ENCODE data around the gene UBE2E1. TPM values are rescaled to one million over a fixed set of nuclear protein-coding genes. Genes with fewer than 3 reads are reported as not detected.

UBE2E1 gene
- polyA plus RNA-seq, 10 donors, result 75.1 to 107 (median 90.2) TPM

DNA sequence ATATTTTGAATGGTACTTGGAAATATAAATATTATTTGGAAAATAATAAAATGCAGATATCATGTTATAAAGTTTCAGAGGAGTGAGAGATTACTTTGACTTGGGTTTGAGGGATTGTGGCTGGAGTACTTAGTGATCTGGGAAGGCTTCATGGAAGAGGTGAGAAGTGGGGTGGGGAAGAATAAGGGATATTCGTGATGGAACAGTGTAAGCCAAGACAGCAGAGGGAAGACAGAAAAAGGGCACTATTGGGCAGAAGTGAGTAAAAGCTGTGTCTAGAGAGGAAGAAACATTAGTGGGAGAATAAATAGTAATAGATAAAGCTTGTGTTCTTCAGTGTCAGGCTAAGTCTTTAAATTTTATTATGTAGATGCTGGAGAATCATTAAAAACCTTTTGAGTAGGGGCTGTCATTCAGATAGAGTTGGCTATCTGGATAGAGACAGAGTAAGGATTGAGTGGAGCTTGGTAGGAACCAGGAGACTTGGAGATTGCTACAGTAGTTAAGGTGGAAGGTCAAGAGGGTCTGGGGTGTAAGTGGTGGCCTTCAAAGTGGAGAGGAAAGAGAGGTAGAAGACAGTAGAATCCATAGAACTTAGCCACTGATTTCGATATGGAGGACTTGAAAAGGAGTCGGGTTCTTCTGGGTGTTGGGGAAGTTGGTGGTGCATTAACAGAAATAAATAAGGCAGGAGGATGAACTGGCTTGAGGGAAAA, 11.9 kb downstream of the UBE2E1 start:
- no peak for DNase-seq

DNA sequence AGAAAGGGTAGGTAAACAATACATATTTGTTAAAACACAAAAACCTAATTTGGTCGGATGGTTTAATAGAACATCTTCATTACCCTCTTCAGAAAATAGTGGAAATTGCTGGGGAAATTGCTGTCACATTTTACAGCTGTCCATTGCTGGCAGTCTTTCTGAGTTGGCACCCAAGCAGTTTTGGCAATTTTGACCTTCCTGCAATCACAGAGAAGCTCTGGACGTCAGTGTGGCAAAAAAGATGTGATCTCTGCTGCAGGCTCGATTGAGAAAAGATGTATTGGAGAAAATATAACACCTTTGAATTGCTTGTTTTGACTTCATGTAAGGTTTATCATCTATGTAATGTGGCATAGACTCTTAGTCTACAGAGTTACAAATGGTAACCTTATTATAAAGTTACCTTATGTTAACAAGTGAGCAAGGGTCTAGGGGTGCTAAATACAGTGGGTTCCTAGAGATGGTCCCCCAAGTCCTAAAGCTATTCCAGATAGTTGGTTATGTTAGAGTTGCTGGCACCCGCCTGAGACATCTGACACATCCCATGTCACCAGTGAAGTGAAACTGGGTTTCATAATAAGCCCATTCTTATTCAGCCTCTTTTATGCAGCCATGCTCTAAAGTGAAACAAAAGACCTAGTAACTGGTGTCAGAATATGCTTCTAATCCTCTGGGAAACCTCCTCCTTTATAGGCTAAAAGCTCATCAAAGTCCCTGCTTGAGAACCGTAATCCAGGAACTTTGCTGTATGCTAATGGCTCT, 14.0 kb downstream of the UBE2E1 start:
- DNase-seq, result peak in 1 of 3 donors; percentile 34

DNA sequence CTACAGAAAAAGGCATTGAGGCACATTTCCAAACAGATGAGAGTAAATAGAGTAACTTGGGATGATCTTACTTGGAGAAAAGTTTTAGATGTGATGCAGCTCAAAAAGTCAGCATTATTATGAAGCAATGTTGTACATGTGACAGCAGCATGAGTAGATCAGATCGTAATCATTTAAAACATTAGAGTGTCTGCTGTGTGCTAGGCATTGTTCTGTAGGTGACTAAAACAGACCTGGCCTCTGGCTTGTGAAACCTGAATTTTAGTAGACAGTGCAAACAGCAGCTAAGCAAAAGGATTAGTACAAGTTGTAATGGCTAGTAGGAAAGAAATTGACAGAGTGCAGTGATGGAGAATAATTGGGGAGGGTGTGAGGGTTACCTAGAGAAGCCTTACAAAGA, 15.1 kb downstream of the UBE2E1 start:
- DNase-seq, result no peak

DNA sequence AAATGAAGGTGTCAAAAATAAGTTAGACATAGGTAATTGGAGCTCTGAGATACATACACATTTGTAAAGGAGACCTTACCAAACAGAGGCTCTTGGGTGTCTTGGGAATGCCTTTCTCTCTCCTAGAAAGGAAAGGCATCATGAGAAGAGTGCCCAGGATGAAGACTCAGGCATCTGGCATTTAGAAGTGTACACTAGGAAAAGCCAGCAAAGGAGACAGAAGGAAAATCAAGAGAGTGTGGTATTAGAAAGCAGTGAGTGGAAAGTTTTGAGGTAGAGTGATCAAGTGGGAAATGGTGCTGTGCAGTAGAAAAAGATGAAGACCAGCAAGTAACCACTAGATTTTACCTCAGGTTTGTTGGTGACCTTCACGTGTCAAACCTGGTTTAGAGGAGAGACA, 16.1 kb downstream of the UBE2E1 start:
- no peak for DNase-seq

DNA sequence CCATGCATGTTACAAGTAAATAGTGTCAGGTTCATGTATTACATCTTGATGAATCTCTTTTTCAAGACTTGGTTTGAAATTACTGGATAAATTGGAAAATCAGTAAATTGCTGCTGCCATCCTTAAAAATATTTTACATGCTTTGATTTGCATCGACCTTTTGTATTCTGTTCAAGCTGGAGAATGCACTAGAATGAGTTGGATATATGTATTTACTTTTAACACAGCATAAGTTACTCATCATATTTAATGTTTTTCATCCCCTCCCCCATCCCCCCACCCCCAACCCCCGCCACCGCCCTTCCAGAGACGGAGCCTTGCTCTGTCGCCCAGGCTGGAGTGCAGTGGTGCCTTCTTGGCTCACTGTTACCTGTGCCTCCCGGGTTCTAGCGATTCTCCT, 16.8 kb downstream of the UBE2E1 start:
- DNase-seq, result no peak

DNA sequence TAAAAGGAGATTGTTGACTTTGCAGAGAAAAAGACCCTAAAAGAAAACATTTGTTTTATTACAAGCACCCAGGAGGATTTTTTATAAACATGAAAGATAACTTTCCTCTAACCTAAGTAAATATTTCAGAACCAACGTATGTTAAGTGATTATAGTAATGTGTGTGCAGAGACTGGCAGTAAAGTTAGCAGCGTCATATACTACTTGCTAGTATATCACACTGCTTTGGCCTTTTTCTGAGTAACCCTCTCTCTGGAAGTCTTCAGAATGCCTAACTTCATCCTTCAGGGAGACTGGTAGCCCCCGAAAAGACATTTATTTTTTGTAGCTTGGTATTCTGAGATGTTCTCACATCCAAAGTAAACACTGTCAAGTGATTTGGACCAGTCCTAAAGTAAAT, 17.9 kb downstream of the UBE2E1 start:
- DNase-seq, result no peak

DNA sequence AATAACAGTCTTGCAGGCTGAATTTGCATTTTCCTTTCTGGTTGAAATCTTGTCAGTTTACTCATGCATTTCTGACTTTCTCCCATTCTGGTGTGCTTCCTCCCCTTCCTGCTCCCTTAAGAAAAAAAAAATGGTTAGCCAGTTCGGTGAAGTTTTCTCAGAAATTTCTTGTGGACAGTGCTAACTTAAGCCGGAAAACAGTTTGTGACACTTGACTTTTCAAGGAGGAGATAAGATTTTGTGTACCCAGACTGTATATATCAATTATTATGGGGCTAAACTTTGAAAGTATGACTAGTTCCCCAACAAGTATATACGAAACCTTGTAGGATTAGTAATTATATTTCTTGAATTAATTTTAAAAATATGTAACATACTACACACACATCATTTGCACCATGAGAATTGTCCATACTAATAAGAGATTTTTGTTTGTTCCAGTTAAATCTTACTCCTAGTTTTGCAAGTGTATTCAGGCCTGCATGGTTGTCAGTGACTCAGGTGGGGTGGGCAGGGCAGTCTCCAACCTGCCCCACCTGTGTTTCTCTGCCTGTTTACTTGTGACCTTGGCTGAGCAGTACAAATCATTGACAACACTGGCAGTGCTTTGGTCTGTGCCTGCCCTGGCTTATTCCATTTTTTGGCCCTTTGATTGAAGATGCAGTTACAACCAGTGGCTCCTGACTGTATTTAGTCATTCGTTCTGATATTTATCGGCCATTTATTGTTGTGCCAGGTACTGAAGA, 19.1 kb downstream of the UBE2E1 start:
- no peak for DNase-seq

DNA sequence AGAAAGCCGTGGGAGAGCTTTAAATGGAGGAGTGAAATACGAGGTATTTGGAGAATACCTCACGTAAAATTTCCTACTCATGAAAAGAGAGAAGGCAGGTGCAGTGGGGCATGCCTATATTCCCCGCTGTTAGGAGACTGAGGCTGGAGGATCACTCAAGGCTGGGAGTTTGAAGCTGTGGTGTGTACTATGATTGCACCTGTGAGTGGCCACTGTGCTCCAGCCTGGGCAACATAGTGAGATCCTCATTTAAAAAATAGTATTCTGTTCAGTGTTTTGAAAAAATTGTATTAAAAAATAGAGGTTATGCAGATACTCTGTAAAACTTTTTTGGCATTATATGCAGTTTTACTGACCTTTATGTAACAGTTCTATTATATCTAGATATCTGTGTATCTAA, 20.0 kb downstream of the UBE2E1 start:
- no peak for DNase-seq

DNA sequence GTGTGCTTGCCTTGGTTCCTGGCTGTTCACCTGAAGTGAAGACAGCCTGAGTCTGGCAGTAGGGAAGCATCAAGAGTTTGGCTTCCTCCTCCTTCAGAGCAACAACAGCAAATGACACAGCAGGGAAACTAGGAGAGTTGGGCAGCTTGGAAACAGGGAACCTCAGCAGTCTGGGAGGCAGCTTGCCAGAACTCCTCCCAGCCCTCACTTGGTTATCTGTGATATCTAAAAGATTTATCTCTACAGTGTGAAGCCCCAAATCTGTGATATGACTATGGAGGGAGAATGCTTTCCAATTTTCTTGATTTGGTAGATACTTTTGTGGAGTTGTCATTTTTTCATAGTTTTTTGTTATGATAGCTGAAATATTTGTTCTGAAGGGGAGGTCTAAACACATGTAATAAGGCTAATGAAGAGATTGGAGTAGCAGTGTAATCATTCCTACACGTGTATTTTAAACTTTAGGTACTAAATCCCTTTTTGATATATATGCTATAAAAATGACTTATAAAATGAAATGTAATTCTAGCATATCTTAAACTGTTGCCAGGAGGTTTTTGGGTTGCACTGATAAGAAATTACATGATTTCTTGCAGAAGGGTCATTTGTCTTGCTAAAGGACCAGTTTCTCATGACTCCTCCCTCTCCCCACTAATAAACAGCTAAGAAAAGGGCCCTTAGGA, 20.8 kb downstream of the UBE2E1 start:
- peak in 1 of 3 donors; percentile 40 for DNase-seq

DNA sequence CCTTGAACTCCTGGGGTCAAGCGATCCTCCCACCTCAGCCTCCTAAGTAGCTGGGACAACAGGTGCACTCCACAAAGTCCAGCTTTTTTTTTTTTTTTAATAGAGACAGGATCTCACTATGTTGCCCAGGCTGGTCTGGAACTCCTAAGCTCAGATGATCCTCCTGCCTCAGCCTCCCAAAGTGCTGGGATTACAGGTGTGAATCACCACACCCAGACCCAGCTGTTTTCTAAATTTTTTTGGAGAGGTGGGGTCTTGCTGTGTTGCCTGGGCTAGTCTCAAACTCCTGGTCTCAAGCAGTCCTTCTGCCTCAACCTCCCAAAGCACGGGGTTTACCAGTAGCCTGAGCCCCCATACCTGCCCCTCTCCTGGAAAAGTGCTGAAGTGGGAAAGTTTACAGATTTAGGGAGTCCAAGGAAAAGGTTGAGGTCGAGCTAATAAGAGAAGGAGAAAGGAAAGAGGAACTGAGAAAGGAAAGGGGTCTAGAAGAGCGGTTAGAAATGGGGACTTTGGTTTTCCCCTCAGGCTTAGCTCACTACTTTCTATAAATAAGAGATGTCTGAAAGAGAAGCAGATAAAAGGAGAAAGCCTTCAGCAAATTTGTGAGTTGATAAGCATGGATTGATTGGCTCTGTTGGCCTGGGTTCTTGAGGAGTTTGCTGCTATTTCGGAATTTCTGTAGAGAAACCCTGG, 23.6 kb downstream of the UBE2E1 start:
- DNase-seq, result no peak

DNA sequence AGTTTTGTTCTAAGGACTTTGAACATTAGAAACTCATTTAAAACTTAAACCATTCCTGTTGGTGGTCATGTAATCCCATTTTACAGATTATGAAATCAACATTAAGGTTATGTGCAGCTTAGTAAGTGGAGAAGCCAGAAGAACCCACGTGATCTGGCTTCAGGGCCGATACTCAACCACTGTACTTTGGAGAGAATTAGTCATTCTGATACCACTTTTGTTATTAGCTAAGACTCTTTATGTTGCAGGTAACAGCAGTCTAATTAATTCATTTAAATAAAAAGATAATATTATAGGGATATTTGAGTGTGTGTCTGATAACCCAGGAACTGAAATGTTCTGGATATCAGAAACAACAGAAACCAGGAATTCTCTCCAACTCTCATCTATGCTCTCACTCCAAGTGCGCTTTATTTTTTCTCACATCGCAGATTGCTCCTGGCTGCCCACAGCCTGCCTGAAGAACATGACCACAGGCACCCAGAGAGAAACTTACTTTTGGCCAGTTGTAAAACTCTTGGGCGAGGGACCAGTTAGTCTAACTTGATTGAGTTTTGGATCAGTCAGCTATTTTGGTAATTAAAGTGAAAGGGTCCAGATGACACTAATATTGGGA, 25.2 kb downstream of the UBE2E1 start:
- DNase-seq, result no peak

DNA sequence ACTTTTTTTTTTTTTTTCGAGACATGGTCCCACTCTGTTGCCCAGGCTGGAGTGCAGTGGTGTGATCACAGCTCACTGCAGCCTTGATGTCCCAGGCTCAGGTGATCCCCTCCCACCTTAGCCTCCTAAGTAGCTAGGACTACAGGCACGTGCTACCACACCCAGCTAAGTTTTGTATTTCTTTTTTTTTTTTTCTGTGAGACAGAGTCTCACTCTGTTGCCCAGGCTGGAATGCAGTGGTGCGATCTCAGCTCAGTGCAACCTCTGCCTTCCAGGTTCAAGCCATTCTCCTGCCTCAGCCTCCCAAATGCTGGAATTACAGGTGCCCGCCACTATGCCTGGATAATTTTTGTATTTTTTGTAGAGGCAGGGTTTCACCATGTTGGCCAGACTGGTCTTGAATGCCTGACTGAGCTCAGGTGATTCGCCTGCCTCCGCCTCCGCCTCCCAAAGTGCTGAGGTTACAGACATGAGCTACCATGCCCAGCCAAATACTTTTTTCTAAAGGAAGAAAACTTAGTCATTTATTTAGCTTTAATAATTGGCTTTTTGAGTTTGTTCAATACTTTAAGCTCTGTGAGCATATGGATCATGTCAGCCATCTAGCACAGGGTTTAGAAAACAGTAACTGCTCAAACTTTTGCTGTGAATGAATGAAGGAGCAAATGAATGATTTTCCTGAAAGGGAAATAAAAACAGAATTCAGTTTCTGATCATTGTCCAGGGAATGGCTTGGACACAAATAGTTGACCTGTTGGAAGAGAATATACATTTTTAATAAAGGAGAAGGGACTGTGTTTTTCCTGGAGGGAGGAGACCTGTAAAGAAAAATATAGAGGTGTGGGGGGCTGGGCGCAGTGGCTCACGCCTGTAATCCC, 26.0 kb downstream of the UBE2E1 start:
- no peak for DNase-seq

DNA sequence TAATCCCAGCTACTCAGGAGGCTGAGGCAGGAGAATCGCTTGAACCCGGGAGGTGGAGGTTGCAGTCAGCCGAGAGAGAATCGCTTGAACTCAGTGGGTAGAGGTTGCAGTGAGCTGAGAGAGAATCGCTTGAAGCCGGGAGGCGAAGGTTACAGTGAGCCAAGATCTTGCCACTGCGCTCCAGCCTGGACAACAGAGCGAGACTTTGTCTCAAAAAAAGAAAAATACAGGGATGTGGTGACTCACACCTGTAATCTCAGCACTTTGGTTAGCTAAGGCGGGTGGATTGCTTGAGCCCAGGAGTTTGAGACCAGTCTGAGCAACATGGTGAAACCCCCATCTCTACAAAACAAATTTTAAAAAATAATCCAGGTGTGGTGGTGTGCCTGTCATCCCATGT, 26.8 kb downstream of the UBE2E1 start:
- no peak for DNase-seq

DNA sequence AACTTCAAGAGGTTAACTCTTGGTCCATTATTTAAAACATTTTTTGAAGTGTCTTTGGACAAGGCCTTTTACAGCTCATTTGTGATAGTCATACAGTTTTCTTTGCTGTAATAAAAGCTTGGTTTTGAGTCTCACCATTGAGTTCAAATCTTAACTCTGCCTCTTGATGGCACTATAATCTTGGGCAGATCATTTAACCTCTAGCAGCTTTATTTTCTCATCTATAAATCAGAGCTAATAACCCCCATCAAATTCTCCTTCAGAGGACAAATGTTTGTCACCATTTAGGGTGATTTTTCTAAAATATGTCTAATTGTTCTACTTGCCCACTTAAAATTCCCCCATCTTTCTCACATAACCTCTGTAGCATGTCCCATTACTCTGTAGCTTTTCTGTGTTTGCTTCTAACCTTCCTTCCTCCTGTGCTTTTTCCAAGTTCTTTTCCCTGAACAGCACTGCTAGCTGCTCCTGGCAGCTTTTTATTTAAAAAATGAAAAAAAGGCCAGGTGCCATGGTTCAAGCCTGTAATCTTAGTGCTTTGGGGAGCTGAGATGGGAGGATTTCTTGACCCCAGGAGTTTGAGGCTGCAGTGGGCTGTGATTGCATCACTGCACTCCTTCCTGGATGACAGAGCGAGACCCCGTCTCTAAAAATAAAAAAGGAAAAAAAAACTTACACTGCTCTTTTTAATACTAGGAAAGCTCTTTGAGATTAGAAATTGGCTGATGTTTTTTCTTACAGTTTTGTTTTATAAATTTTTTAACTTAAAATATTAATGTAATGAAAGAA, 28.5 kb downstream of the UBE2E1 start:
- DNase-seq, result no peak

DNA sequence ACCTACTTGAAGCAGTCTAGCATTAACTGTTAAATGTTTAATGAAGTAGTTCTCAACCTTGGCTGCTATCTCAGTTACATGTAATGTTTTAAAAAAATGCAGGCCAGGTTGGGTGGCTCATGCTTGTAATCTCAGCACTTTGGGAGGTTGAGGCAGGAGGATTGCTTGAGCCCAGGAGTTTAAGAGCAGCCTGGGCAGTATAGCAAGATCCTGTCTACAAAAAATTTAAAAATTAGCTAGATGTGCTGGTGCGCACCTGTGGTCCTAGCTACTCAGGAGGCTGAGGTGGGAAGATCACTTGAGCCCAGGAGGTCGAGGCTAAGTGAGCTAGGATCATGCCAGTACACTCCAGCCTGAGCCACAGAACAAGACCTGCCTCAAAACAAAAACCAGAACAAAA, 29.3 kb downstream of the UBE2E1 start:
- DNase-seq, result no peak

DNA sequence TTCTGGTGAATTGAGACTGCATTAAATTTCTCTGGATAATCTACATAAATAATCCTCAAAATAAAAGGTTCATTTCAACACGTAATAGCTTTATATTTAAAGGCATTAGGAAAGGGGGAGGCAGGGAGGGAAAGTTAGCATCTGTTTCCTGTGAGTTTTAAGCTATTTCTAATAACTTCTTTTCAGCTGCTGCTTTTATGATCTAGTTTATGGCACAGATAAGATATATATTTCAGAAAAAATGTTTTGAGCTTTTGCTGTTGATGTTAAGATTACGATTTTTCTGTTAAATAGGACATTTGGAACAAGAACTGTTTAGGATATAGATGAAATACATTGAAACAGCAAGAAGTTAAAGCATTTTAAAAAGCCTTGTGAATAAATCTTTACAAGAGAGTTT, 30.0 kb downstream of the UBE2E1 start:
- DNase-seq, result no peak

DNA sequence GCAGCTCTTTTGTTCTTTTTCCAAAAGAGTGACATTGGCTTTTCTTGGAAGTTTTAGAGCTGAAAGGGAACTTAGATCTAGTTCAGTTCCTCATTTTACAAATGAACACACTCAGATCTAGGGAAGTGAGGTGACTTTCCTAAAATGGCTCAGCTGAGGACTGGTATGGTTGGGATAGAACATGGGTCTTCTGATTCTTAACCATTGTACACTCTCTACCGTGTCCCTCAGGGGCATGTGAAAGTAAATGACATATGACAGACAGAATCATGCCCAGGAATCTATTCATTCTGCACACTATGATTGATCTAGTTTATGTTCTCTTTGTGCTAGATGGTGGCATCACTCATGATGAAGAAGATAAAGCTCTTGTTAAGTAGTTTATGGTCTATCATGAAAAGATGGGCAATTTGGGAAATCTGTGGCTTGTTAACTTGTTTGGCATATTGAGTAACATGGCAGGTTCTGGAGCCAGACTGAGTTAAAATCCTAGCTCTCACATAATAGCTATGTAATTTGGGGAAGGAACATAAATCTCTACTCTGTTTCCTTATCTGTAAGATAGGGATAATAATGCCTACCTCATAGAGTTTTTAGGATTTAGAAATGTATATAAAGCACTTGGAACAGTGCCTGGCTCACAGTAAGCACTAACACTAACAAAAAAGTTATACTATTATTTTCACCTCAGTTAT, 30.9 kb downstream of the UBE2E1 start:
- DNase-seq, result no peak

DNA sequence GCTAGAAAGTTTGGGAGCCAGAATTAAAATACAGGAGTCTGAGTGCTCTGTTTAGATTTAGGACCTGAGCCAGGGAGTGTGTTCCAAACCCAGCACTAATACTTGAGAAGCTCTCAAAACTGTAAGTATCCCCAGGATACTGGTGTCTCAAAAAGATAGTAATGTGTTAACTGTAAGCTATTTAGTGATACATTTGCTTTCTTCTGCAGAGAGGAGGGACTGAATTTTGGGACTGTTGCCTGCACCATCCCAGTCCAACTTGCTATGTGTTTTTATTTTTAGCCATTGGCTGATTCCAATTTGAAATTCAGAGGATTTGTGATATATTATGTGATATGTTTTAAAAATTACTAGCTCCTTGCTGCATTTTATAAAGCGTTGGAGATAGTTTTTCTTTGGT, 31.5 kb downstream of the UBE2E1 start:
- peak; percentile 9 to 63 (median 41) for DNase-seq

DNA sequence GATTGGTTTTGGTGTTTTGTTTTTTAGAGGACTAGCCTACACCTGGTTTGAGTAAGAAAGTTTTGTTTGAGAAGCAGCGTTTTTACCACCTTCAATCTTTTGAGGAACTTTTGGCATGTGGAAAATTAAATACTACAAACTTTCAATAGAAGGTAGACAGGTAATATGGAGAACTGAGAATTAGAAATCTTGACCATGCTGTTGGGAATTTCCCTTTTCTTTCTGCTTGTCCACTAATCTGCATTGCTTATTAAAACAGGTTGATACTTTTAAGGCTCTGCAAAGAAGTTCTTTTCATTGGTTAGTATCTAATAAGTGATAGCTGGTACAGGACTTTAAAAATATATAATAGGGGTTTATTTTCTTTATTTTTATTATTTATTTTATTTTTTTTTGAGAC, 31.9 kb downstream of the UBE2E1 start:
- DNase-seq, result no peak
